Smooth muscle cell (in vitro differentiated cells): ENCODE data around the gene CCDC13. TPM values are rescaled to one million over a fixed set of nuclear protein-coding genes. Genes with fewer than 3 reads are reported as not detected.
A peak's percentile ranks its signal among the peaks of the same experiment; 100 is the strongest.

Source experiments
- DNase-seq: peaks from one replicate; lab custom pipeline; 2025; ENCODE audit not compliant: unreplicated experiment; lab: John Stamatoyannopoulos, UW
- H2AFZ ChIP-seq: fragments of 200-600 bp; sonication (generic); 2 replicates; pipeline ENCODE4 v1.6.0; 2016; ENCODE audit warnings: antibody characterized with exemption, low read depth, mild to moderate bottlenecking
- H3F3A ChIP-seq: fragments of 200-600 bp; sonication (generic); 2 replicates; pipeline ENCODE4 v1.6.0; 2017; ENCODE audit warnings: antibody characterized with exemption, low read depth
- H3K27ac ChIP-seq: fragments of 200-600 bp; sonication (generic); 2 replicates; pipeline ENCODE4 v1.5.1; 2016; ENCODE audit warnings: low read depth, mild to moderate bottlenecking
- H3K27me3 ChIP-seq: fragments of 200-600 bp; sonication (generic); 2 replicates; pipeline ENCODE4 v1.6.1; 2016; ENCODE audit warnings: low read depth, mild to moderate bottlenecking
- H3K36me3 ChIP-seq: fragments of 200-600 bp; sonication (generic); 2 replicates; pipeline ENCODE4 v1.5.1; 2016; ENCODE audit warnings: low read depth
- H3K4me1 ChIP-seq: fragments of 200-600 bp; sonication (generic); 2 replicates; pipeline ENCODE4 v1.5.1; 2016; ENCODE audit warnings: low read depth
- H3K4me2 ChIP-seq: fragments of 200-600 bp; sonication (generic); 2 replicates; pipeline ENCODE4 v1.6.0; 2016; ENCODE audit warnings: mild to moderate bottlenecking
- H3K4me3 ChIP-seq: fragments of 200-600 bp; sonication (generic); 2 replicates; pipeline ENCODE4 v1.5.1; 2016; ENCODE audit warnings: mild to moderate bottlenecking
- H3K79me2 ChIP-seq: fragments of 200-600 bp; sonication (generic); 2 replicates; pipeline ENCODE4 v1.6.0; 2016; ENCODE audit warnings: low read depth, mild to moderate bottlenecking
- H3K9ac ChIP-seq: fragments of 200-600 bp; sonication (generic); 2 replicates; pipeline ENCODE4 v1.6.0; 2016; ENCODE audit warnings: low read depth
- H3K9me3 ChIP-seq: fragments of 200-600 bp; sonication (generic); replicated peaks from 2 replicates; pipeline ENCODE4 v1.5.1; 2016; ENCODE audit warnings: low read depth
- H4K20me1 ChIP-seq: fragments of 200-600 bp; sonication (generic); 2 replicates; pipeline ENCODE4 v1.6.0; 2016; ENCODE audit warnings: low read depth
- CTCF ChIP-seq: fragments of 200-600 bp; sonication (generic); IDR thresholded peaks from 2 replicates; pipeline ENCODE4 v1.5.1; 2017; ENCODE audit warnings: borderline replicate concordance, mild to moderate bottlenecking, antibody characterized with exemption; ENCODE audit not compliant: insufficient read depth, poor library complexity, severe bottlenecking
- WGBS: methylation state at CpG from one replicate; pipeline ENCODE4 v1.1.7; 2016; ENCODE audit warnings: low lambda C conversion rate; 5-methylcytosine and 5-hydroxymethylcytosine counted together
- polyA plus RNA-seq: library from polyadenylated mRNA; unstranded; fragments of >200 nt; fragmentation: Nextera tagmentation; extraction: Ambion mirVana; gene quantifications from 2 replicates; pipeline ENCODE4 v1.2.1, GENCODE V29; 2016
- total RNA-seq: library from RNA; depleted of rRNA; stranded (reverse); fragments of >200 nt; gene quantifications from 2 replicates; pipeline ENCODE4 v1.2.3, GENCODE V29; 2014

The CCDC13 gene
- total and polyA plus RNA-seq, 2 experiments from 2014 or later = not detected

GRCh38 chr3:42819351-42819965 lies 46.4 kb upstream of the CCDC13 start:
- no peaks in the 10 kb centered on the region for H3F3A ChIP-seq
- no peak overlapping the region for H3K9ac ChIP-seq
- no peaks in the 10 kb centered on the region for H3K27me3 ChIP-seq
- H3K4me1 ChIP-seq = peaks cover 9% of the 10 kb centered on the region
- H3K4me3 ChIP-seq = no peak overlapping the region
- no peaks in the 10 kb centered on the region for H4K20me1 ChIP-seq
- no peak overlapping the region for H3K27ac ChIP-seq
- H2AFZ ChIP-seq = no peak overlapping the region
- H3K4me2 ChIP-seq = no peak overlapping the region
- no peaks in the 10 kb centered on the region for H3K9me3 ChIP-seq
- no peak for TF ChIP-seq CTCF
- H3K79me2 ChIP-seq = no peaks in the 10 kb centered on the region
- H3K36me3 ChIP-seq = no peaks in the 10 kb centered on the region
- DNase-seq = no peak
- 57% methylated on average over 2 of the region's 2 CpGs for WGBS

- TF ChIP-seq CTCF = no peak
- H3K79me2 ChIP-seq = no peaks in the 10 kb centered on the region
- H3F3A ChIP-seq = no peaks in the 10 kb centered on the region
- no peaks in the 10 kb centered on the region for H3K36me3 ChIP-seq
- no peak for DNase-seq
- no peak overlapping the region for H2AFZ ChIP-seq
- no peak overlapping the region for H3K4me2 ChIP-seq
- H3K27me3 ChIP-seq = no peaks in the 10 kb centered on the region
- no peaks in the 10 kb centered on the region for H4K20me1 ChIP-seq
- no peaks in the 10 kb centered on the region for H3K9me3 ChIP-seq
- H3K4me1 ChIP-seq = no peaks in the 10 kb centered on the region
- 64% methylated on average over 2 of the region's 2 CpGs for whole genome bisulfite sequencing
- peak overlapping the region; percentile 86 for H3K27ac ChIP-seq
- H3K9ac ChIP-seq = no peak overlapping the region
- no peak overlapping the region for H3K4me3 ChIP-seq
These were observed 42.8 kb upstream of the CCDC13 start for GRCh38 chr3:42815826-42816225.

- no peaks in the 10 kb centered on the region for H4K20me1 ChIP-seq
- no peak overlapping the region for H3K4me3 ChIP-seq
- no peaks in the 10 kb centered on the region for H3K27me3 ChIP-seq
- H3K4me2 ChIP-seq = peak overlapping the region; percentile 23
- peak overlapping the region; percentile 86 for H3K27ac ChIP-seq
- H3F3A ChIP-seq = no peaks in the 10 kb centered on the region
- H2AFZ ChIP-seq = no peak overlapping the region
- H3K79me2 ChIP-seq = no peaks in the 10 kb centered on the region
- no peaks in the 10 kb centered on the region for H3K4me1 ChIP-seq
- H3K36me3 ChIP-seq = no peaks in the 10 kb centered on the region
- TF ChIP-seq CTCF = no peak
- DNase-seq = no peak
- 60% methylated on average over 2 of the region's 2 CpGs for WGBS
- no peaks in the 10 kb centered on the region for H3K9me3 ChIP-seq
- peak overlapping the region; percentile 44 for H3K9ac ChIP-seq
These were observed 42.0 kb upstream of the CCDC13 start for GRCh38 chr3:42814914-42815507.

- H3F3A ChIP-seq = no peaks in the 10 kb centered on the region
These were observed 41.2 kb upstream of the CCDC13 start for GRCh38 chr3:42814246-42814645.

More at GRCh38 chr3:42814246-42814645, 41.2 kb upstream of the CCDC13 start:
- no peak for DNase-seq
- no peak for TF ChIP-seq CTCF
- no peaks in the 10 kb centered on the region for H3K79me2 ChIP-seq
- peak overlapping the region; percentile 23 for H3K4me2 ChIP-seq
- H3K9me3 ChIP-seq = no peaks in the 10 kb centered on the region
- no peaks in the 10 kb centered on the region for H3K27me3 ChIP-seq
- H3K9ac ChIP-seq = peak overlapping the region; percentile 44
- 86% methylated on average over 5 of the region's 5 CpGs for WGBS
- no peak overlapping the region for H2AFZ ChIP-seq
- no peaks in the 10 kb centered on the region for H4K20me1 ChIP-seq
- H3K36me3 ChIP-seq = no peaks in the 10 kb centered on the region
- no peak overlapping the region for H3K4me3 ChIP-seq
- H3K27ac ChIP-seq = peak overlapping the region; percentile 86
- H3K4me1 ChIP-seq = no peaks in the 10 kb centered on the region
